GM19240 (cell line): ENCODE data around the gene POLR3K.

Experiments used
- DNase-seq: peaks from one replicate; pipeline ENCODE4 v3.0.0; 2011; ENCODE audit warnings: low spot score; ENCODE audit not compliant: insufficient read length

Gene POLR3K

DNA sequence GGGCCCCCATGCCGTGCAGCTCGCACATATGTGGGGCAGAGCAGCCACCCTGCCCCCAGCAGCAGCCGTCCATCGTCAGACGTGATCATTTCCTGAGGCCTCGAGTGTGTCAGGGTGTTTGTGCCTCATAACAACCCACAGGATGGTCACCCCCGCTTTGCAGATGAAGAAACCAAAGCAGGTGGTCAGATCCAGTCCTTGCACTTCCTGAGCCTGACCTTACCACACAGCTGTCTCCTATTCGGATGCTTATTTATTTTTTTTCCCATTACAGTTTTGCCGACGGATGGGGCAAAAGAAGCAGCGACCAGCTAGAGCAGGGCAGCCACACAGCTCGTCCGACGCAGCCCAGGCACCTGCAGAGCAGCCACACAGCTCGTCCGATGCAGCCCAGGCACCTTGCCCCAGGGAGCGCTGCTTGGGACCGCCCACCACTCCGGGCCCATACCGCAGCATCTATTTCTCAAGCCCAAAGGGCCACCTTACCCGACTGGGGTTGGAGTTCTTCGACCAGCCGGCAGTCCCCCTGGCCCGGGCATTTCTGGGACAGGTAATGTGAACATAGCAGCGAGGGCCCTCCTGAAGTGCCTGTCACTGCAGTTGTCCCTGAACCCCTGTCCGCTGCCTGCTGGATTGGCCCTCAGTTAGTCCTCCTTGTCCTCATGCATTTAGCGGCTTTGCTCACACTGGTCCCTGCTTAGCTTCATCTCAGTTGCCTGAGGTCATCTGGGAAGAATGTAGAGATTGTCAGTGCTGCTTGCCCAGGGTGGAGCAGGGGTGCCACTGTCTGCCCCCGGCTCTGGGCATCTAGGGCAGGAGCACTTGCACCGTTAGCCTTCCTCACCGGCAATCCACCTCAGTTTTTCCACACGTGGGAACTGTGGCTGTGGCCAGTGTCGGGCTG, 26.0 kb upstream of the POLR3K start:
- DNase-seq, result no peak

DNA sequence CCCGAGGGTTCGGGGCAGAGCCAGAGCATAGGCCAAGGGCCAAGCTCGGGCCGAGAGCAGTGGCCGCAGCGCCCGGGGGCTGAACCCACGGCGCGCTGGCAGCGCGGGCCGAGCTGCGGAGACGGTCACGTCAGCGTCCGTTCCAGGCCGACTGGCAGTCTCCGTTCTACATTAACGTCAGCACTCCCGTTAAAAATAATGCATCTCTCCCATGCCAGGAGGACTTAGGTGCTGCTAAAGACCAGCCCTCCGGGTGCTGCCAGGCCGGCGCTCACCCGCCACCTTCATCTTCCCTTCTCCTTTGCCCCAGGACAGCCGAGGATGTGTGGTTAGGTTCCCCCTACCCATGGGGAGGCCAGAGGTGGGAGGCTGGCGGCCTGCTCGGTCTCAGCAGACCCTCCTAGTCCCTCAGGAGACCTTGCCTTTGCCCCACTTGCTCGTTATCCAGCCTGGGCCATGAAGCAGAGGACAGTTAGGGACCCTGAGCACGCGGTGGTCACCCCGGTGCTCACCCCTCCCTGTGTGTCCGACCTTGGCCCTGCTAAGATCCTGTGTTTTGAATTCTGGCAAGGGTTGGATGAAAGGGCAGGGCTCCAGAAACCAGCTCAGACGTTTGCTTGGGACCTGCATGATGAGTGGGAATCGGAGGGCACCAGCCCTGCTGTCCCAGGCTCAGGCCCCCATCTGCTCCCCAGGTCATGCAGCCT, 25.2 kb upstream of the POLR3K start:
- peak; percentile 53 for DNase-seq

DNA sequence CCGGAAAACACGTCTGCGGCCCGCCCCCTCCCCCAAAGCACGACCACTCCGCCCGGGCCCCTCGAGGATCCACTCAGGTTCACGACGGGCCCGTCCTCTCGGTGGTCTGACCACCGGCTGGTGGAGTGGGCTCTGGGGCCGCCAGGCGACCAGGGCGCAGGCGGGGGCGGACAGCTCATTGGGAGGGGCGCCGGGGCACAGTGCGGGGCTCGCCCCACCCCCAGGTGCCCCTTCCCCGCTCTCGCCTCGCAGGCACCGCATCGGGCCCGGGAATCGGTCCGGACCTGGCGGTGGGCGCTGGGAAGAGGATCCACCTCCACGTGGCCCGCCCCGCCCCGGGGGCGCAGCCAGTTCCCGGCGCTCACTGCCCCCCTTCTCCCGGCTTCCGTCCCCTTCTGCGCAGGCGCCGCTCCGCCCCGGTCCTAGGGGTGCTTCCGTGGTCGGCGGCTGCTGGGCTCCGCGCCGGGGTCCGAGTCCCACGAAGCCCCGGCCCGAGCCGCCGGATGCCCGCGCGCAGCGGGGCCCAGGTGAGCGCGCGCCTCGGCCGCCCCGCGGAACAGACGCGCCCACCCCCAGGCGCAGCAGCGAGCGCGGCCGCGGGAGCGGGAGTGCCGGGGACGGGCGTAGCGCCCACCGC, 24.5 kb upstream of the POLR3K start, which contains the start of gene MPG:
Gene MPG (plus strand): TSS at position 419 of the 637 bp plus-strand sequence. CDS start 85 bp downstream, at position 504.
- peak; percentile 98 for DNase-seq

DNA sequence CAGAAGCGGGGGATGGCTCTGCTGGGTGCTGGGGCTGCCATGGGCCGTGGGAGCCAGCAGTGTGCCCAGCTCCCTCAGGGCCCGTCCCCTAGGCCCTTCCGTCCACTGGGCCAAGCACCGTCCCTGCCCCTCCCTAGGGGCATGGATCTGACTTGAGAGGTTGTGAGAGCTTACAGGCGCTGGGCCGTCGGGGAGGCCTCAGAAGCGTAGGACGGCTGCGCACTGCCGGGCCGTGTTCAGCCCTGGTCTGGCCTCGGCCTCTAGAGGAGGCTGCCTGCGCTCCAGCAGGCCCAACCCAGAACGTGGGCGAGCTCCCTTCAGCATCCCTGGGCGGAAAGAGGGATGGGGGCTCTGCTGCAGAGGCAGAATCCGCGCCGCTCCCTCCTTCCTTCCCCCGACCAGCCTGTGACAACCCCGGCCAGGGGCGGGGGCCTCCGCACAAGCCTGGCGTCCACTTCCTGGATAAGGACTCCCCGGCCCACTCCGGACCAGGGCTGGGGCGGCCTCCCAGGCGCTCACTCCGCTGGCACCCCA, 23.9 kb upstream of the POLR3K start:
- peak; percentile 80 for DNase-seq

DNA sequence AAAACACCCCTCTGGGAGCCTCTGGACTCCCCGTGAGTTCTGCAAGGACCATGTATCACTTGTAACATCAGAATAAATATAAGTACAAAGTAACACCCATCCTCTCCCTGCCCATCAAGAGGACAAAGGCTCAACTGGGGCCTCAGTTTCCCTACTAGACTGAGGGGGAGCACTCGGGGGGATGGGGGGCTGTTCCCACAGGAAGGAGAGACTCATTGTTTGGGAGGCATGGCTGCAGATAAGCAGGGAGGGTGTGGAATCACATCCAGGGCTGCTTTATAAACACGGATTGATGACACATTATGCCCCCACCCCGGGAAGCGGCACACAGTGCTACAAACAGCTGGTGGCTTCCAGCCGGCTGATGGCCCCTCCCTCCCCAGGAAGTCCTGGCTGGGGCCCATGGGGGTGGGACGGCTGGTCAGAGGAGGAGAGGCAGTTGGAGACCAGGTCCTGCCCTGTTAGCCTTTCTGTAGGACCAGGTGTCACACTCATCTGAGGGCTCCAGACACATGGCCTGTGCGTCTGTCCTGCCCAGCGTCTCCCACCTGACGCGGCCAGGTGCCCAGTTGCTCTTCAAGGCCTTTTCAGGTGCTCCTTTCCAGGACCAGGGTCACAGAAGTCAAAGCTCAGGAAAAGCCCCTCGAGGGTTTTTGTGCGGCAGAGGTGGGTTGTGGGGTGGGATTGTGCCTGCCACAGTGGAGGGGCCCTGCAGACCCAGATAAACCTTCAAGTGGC, 23.3 kb upstream of the POLR3K start:
- DNase-seq, result peak; percentile 60

DNA sequence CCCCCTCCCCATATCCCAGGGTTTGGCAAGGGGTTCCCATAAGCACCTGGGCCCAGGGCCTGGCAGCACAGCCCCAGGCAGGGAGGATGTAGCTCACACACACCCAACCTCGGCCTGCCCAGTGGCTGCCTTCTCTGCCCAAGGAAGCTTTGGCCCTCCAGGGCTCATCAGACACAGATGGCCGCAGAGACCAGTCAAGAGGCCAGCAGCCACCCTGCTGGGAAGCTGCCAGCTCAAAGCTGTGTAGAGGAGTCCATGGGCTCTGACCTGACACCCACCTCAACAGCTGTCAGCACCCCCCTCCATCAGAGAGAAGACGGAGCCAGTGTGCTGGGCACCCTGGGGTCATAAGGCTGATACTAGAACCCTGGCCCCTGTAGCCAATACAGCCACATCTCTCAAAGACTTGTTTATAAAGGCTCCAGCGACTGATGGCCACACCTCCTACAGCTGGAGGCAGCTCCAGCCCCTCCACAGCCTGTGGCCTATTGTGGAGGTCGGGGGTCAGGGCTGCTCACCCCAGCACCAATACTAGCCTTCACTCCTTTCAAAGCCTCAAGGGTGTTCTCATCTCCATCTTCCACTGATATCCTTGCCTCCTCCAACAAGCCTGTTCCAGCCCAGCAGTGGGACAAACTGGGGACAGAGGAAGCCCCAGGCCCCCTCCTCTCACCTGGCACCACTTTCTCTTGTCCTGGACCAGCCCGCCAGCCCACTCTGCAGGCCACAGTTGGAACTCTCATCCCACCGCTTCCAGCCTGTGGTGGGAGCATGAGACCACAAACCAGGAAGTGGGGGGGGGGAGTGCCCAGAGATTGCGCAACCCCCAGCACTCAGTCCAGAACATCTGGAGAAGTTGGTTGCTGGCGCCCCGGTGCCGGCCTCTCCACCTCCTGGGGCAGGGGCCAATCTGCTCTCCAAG, 22.4 kb upstream of the POLR3K start:
- no peak for DNase-seq

DNA sequence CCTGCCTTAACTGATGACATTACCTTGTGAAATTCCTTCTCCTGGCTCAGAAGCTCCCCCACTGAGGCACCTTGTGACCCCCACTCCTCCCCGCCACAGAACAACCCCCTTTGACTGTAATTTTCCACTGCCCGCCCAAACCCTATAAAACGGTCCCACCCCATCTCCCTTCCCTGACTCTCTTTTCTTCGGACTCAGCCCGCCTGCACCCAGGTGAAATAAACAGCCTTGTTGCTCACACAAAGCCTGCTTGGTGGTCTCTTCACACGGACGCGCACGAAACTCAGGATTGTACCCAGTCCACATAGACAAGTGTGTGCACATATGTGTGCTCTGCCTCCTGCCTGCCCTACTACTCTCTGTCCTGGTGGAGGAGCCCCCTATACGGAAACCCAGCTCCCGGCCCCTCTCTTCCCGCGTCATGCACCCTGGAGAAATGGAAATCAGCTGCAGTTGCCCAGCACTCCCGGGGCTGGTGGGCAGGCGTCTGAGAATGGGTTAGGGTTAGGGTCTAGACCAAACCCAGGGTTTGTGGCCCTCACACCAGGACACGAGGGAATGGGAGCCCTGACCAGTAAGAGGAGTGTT, 21.4 kb upstream of the POLR3K start:
- no peak for DNase-seq

DNA sequence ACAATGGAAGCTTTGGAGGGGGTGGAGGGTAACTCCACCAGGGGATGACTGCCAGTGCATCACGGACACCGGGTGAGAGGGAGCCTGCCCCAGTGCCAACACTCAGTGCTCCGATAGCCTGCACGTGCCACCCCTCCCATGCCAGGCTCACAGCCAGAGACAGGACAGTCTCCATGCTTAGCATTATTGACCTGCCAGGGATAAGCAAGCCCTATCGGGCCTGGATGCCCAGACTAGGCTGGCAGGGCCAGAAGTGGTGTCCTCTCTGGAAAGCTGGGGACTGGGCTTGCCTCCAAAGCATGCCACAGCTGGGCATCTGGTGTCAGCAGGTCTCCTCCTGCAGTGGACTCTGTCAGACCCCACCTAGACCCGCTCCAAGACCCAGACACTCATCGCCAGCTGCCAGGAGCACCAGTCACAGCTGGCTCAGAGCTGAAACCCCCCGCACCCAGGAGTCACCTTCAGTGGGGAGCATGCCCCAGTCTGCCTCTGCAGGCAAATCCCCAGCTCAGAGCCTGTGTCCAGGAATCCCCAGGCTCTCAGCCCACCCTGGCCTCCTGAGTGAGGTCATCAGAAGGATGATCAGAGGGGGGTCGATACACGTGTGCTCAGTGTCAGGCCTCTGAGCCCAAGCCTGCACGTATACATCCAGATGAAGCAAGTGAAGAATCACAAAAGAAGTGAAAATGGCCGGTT, 20.8 kb upstream of the POLR3K start:
- DNase-seq, result no peak

DNA sequence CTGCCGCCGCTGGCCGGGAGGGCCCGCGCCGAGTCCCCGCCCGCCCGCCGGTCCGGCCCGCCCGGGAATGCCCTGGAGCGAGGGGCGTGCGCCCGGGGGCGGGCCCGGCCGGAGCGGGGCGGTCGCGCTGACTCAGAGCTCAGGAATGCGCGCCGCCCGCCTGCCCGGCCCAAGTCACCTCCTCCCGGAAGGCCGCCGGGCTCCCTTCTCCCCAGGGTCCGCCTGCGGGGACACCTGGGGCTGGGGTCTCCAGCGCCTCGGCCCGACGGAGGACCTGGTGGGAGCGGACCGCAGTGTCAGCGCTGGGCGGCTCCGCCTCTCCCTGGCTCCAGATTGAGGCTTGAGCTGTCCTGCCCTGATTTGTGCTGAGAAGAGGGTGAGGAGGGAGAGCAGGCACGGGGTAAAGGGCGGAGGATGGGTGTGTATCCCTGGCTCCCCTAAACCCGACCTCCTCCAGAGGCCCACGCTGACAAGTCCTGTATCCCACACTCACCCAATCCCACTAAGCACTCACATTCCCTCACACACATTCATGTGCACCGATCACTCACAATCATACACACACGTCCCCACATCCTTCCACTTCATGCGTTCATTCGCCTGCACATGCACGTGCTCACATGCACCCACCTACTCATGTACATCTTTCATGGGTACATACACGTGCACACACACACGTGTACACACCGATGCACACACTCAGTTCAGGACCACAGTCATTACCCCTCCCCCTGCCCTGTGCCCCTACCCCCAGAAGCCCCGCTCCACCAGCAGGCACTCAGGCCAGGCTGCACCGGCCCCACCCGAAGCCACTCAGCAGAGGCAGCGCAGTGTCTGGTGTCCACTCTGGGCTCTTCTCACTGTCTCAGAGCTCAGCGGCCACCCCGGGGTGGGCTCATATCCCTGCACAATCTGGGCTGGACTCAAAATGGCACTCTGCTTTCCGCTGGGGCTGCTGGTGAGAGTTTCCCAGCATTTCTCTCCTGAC, 19.4 kb upstream of the POLR3K start, which contains the start of gene RHBDF1:
Gene RHBDF1 (minus strand): TSS at position 71 of the 988 bp plus-strand sequence. CDS start 7,616 bp downstream, outside the sequence.
- DNase-seq, result no peak

DNA sequence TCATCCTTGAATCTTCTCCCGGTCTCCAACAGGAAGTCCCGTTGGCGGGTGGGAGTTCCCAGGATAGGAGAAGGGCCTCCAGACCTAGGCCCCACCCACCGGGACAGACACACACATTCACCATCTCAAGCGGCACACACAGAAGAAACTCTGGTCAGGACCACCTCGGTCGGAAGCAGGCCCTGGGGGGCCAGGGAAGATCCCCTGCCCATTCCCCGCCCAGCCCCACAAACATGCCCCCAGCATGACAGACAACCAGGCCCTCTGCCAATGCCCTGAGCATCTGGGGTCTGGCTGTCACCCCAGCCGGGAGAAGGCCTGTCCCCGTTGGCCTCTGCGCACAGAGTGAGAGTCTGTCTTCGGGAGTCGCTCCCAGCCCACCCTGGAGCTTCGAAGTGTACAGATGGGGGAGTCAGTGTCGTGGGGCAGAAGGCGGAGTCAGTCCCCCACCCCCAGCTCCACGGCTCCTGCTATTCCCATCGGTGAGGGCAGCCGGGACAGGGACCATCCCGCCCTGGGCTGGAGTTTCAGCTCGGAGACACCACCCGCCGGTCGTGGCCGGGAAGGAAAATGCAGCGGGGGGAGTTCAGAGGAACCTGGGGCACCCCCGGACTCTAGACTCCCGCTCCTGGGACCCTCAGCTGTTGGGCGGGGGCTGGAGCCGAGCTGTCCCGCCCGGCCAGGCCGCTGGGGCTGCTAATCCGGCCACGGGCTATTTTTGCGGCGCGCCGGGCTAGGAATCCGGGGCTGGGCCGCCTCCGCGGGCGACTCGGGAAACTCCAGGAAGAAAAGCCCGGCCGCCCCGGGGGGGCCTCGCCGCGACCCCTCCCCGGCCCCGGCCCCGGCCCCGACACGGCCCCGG, 18.4 kb upstream of the POLR3K start:
- DNase-seq, result no peak

DNA sequence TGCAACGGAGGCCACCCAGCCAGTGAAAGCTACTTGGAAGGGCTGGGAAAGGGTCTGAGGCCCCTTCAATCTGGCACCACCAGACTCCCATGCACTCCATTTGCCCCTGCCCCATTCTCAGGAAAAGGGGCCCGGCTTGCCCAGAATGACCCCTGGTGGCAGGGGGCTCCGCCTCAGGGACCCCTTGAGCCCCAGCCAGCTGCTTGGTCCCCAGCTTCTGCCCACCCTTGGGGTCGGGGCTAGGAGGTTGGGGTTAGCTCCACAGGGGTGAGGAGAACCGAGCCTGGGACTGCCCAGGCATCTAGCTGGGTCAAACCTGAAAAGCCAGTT, 17.8 kb upstream of the POLR3K start:
- DNase-seq, result no peak

DNA sequence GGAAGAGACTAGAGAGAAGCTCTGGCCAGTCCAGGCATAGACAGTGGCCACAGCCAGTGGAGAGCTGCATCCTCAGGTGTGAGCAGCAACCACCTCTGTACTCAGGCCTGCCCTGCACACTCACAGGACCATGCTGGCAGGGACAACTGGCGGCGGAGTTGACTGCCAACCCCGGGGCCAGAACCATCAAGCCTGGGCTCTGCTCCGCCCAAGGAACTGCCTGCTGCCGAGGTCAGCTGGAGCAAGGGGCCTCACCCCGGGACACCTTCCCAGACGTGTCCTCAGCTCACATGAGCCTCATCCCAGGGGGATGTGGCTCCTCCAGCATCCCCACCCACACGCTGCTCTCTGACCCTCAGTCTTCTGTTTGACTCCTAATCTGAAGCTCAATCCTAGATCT, 15.8 kb upstream of the POLR3K start:
- DNase-seq, result no peak

DNA sequence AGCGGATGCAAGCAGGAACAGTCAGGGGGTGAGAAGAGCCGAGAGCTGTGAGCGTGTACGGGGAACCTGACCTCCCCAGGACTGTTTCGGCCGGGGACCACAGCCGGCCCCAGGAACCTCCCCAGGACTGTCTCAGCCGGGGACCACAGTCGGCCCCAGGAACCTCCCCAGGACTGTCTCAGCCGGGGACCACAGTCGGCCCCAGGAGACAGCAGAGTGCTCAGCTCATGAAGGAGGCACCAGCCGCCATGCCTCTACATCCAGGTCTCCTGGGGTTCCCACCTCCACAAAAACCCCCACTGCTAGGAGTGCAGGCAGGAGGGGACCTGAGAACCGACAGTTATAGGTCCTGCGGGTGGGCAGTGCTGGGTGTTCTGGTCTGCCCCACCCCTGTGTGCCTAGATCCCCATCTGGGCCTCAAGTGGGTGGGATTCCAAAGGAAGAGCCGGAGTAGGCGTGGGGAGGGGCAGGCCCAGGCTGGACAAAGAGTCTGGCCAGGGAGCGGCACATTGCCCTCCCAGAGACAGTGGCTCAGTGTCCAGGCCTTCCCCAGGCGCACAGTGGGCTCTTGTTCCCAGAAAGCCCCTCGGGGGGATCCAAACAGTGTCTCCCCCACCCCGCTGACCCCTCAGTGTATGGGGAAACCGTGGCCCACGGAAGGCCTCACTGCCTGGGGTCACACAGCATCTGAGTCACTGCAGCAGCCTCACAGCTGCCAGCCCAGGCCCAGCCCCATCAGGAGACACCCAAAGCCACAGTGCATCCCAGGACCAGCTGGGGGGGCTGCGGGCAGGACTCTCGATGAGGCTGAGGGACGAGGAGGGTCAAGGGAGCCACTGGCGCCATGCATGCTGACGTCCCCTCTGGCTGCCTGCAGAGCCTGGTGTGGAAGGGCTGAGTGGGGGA, 14.7 kb upstream of the POLR3K start:
- DNase-seq, result no peak

DNA sequence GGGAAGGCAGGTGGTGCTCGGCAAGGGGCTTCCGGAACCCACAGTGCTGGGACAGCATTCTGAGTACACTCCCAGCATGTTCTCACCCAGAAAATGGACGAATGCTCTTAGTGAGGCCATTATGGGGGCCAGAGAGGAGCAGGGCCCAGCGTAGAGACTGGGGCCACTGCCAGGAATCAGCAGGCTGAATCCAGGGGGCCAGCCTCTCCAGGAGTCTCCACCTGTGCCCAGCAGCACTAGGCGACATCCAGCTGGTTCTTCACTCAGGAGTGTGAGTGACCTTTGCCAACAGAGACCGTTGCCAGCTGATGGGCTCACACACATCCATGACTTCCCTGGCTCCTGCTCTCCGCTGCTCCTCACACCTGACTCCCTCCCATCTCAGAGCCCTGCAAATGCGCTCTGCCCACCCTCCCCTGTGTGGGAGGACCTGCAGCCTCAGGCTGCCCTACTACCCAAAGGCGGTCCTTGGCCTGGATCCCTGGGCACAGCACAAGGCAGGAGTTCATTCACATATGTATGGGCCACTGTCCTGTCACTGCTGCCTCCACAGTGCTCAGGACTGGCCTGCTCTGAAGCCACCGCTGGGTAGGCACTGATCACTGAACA, 13.9 kb upstream of the POLR3K start:
- DNase-seq, result no peak
